NT2/D1 (cell line): ENCODE measurements around the gene COIL.

Source experiments
- SUZ12 ChIP-seq: IDR thresholded peaks from 2 replicates; pipeline ENCODE4 v1.6.1; 2011; ENCODE audit not compliant: insufficient read length, insufficient read depth; ENCODE audit errors: extremely low read depth
- YY1 ChIP-seq: IDR thresholded peaks from 2 replicates; pipeline ENCODE4 v1.6.1; 2011; ENCODE audit not compliant: insufficient read length, insufficient read depth

DNA sequence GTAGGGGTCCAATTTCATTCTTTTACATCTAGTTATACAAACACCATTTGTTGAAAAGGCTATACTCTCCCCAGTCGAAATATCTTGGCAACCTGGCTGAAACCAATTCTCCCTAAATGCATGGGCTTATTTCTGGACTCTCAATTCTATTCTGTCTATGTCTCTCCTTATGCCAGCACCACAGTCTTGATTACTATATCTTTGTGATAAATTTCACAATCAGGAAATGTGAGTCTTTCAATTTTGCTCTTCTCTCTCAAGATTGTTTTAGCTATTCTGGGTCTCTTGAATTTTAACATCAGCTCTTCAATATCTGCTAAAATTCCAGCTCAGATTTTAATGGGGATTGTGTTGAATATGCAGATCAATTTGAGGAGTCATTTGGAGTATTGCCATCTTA lies 41.1 kb downstream of the COIL start:
- TF ChIP-seq SUZ12 (no peak), YY1 (no peak)
